Activated T-cell treated with anti-CD3 and anti-CD28 coated beads for 1 hour (primary cell): ENCODE data around the gene MC5R.

Experiments
- DNase-seq: peaks from one replicate; pipeline ENCODE4 v3.0.0-alpha.2; 2020; ENCODE audit warnings: low read depth

MC5R gene

GRCh38 chr18:13823707-13824395 lies at the start of gene MC5R:
TSS of gene MC5R (plus strand) at chr18:13824149. CDS start at chr18:13825766, 1,617 bp downstream.
- DNase-seq: peak; percentile 63

GRCh38 chr18:13775058-13775457 lies 48.9 kb upstream of the MC5R start:
- DNase-seq: no peak

GRCh38 chr18:13791181-13791580 lies 32.8 kb upstream of the MC5R start:
- no peak for DNase-seq

DNA sequence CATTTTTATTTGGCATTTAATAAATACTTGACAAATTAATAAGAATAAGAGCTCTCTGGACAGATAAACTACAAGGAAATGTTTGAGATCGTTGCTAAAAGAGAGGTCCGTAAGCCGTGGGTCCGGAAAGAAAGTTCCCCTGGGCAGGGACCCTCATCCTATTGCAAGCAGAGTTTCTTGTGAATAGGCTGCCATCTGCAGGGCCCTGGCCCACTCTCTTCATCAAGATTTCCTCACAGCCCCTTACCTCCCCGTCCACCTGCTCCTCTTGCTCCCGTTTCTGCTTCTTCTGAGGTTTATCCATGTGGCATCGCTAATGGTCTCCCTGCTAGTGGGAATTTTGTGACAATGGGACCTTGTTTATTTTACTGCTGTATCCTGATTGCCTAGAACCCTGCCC lies 30.1 kb upstream of the MC5R start:
- DNase-seq: no peak

DNA sequence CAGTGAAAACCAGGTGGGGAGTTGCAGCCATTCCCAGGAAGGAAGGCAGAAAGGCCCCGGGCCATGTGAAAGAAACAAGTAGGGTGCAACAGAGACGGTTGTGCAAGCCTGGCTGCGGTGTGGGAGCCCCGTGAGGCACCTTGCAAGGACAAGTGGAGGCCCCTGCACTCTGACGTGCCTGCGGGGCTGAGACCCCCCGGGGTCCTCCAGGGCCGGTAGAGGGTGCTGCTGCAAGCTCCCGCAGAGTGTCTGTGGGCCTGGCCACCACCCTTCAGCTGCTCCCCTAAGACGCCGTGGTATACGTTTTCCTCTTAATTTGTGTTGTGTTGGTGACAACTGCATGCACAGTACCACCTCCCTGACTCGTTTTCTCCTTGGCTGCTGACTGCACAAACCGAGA lies 27.4 kb upstream of the MC5R start:
- DNase-seq: no peak

DNA sequence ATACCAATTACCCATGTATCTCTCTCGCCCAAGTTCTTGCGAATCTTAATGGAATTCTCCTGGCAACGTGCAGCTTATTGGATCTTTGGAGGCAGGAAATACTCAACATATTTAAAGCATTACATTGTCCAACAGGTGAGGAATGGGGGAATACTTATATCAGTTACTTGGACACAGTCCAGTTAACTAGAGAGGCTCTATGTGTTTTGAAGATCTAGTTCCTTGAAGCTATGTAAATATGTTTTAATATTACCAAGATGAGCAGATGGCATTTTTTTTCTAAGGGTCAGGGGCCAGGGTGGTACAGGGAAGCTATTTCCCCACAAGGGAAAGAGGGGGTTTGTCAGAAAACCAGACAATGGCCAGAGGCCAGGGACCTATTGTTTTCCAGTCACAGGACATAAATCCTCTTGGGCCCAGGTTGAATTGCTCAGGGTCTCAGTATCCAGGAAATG lies 26.8 kb upstream of the MC5R start:
- no peak for DNase-seq

GRCh38 chr18:13799396-13799795 lies 24.6 kb upstream of the MC5R start:
- no peak for DNase-seq

GRCh38 chr18:13800505-13801259 lies 23.3 kb upstream of the MC5R start:
- DNase-seq: peak; percentile 28

GRCh38 chr18:13801260-13801601 lies 22.7 kb upstream of the MC5R start:
- DNase-seq: no peak

DNA sequence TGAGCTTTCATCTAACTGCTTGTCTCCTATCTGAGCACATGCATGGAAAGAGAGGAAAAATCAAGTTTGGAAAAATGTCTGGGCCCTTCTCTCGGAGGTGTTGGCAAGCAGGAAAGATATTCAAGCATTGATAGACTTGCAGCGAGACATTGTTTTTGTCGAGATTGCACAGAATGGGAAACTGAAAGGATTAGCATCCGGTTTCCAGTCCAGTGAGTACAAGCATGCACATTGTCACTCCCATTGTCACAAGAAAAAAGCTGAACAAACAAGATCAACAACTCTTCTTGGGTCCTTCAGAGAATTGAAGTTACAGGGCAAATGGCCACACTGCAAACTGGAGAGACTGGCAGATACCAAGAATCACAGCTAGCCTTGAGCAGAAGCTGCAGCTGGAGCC lies 19.6 kb upstream of the MC5R start:
- no peak for DNase-seq

DNA sequence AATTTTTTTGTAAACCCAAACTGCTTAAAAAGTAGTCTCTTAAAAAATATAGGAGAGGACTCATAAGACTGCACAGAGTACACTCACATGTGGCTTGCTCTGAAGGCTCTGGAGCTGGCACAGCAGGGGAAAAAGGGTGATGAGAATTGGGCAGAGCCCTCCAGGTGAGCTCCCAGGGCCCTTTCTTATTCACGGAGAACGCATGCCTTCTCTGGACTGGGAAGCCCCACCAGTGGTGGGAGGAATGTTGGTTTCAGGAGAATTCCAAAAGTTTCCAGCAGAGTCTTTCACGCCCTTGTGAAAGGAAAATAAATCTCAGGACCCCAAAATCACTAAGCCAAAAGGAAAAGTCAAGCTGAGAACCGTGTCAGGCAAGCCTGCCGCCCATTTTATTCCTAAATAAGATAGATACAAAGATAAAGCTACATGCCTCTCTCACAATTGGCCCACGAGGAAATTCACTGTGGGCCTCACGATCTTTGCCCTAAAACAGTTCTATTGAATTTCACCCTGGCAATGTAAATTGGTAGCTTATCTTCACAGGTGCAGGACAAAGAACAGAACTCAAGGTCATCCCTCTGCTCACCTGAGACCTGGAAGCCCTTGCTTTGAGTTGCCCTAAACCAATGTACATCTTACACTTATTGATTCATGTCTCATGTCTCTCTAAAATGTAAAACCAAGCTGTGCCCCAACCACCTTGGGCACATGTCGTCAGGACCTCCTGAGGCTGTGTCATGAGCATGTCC lies 15.5 kb upstream of the MC5R start:
- DNase-seq: no peak

GRCh38 chr18:13809043-13809430 lies 14.9 kb upstream of the MC5R start:
- DNase-seq: no peak

- no peak for DNase-seq
Measured at GRCh38 chr18:13809531-13810255, 14.3 kb upstream of the MC5R start.

DNA sequence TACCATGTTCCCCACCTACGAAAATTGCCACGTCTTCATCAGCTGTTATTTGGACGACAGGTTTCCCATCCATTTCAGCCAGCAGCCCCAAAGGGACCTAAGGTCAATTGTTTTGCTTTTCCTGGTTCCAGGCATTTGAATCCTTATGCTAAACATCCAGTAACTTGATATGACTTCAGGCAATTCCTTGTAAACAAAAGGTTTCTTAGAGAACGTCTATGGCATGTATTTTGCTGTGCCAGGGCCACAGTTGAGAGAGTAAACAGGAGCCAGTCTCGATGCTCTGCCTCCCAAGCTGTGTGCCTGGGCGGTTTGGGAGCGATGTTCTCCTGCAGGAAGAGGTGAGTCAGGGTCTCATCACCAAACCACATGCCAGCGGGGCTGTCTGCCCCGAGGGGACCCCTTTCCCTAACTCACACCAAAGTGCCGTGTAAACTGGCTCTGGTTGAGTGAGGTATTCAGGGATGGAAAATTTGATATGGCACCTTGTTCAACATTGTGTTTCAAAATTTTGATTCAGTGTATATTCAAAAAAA lies 12.9 kb upstream of the MC5R start:
- DNase-seq: no peak

DNA sequence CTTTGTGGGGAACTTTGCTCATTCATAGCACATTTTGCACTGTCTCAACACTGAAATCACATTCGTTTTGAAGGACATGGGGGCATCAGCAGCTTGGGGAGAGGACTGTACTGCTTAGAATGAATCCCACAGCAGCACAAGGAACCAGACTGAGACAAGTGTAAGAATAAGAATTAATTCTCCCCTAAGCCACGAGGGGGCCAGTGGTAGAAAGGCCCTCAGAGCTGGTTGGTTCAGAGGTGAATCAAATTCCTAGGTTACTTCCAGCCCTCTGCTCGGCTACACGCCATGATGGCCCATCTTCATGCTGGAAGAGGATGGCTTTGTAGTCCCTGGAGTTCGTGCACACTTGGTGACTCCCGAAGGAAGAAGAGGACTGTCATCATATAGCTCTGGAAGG lies 12.0 kb upstream of the MC5R start:
- no peak for DNase-seq

DNA sequence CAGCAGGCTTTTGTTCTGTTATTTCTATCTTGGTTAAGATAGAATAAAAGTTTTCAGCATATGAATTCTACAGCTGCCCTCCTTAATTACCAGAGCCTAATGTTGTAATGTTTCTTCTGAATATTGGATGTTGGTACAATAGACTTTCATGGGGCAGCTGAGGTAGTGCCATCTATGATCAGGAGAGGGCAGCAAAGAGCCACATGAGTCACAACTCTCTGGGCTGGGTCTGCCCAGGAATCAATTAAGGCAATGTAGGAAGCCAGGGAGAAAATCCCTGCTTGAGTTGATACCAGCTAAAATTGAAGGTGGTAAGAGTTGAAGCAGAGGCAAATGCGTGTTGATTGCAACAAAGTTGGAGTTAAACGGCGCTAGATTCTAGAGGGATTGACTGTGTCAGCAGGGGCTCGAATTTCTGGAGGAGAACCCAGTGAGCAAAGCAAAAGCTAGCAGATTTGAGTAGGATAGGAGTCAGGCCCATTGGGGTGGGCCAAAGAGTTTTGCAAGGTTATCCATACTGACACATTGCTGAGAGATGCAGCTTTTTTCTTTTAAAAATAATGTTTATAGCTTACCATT lies 10.6 kb upstream of the MC5R start:
- DNase-seq: peak; percentile 33

DNA sequence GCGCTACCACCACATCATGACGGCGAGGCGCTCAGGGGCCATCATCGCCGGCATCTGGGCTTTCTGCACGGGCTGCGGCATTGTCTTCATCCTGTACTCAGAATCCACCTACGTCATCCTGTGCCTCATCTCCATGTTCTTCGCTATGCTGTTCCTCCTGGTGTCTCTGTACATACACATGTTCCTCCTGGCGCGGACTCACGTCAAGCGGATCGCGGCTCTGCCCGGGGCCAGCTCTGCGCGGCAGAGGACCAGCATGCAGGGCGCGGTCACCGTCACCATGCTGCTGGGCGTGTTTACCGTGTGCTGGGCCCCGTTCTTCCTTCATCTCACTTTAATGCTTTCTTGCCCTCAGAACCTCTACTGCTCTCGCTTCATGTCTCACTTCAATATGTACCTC lies 2.3 kb downstream of the MC5R start:
- no peak for DNase-seq

- no peak for DNase-seq
Measured at GRCh38 chr18:13831864-13832508, 8.0 kb downstream of the MC5R start.

DNA sequence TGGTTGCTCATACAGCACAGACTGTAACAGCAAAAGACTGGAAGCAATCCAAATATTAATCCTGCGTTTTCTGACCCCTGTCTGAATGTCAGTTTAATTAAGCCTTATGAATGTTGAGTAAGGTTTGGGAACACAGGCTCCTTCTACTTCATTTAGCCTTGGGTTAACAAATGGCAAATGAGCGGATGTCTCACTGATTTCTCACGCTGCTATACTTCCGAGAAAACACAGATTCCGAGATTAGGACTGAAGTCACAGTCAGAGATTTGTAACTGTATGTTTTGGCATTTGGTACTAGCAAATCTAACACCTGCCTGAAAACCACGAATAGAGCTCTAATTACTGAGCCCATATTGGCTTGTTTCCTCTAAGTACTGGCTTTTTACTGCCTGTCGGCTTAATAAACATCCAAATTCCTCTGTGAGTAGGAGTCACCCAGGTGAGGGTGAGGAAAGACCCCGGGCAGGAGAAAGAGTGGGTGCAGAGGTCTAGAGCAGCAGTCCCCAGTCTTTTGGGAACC lies 10.6 kb downstream of the MC5R start:
- DNase-seq: no peak

- no peak for DNase-seq
Measured at GRCh38 chr18:13835202-13835601, 11.3 kb downstream of the MC5R start.

DNA sequence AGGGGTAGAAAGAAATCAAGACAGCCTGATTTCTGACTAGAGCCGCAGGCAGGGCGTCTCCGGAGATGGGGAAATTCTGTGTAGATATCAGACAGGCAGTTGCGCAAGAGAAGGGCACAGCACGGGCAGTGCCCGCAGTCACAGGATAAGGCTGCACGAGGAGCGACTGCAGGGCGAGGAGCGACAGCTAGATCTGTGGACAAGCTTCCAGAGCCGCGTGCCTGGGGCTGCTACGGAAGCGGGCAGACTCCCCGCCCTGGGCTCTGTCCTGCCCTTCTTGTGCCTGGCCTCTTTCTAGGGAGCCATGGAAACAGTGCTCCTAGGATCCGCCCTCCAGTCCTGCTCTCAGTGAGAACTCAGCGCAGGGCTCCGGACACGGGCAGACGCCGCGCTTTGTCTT lies 12.6 kb downstream of the MC5R start:
- DNase-seq: no peak
